Stimulated activated CD8-positive, alpha-beta memory T cell treated with anti-CD3 and anti-CD28 coated beads, Interleukin-12 subunit alpha, Interleukin-12 subunit beta, amount 100 ng/mL, for 24 hours (primary cell): ENCODE data around the gene GOLIM4.

Source experiments
- DNase-seq: peaks from one replicate; pipeline ENCODE4 v3.0.0-alpha.2; 2020; ENCODE audit errors: extremely low read depth

GOLIM4 gene

GRCh38 chr3:167991213-167991612 is 104.5 kb downstream of the GOLIM4 start:
- no peak for DNase-seq

- DNase-seq: no peak
Observed at GRCh38 chr3:167989999-167990398, 105.7 kb downstream of the GOLIM4 start.

- no peak for DNase-seq
Observed at GRCh38 chr3:167989066-167989465, 106.7 kb downstream of the GOLIM4 start.

GRCh38 chr3:167983583-167983982 is 112.1 kb downstream of the GOLIM4 start:
- no peak for DNase-seq

- no peak for DNase-seq
Observed at GRCh38 chr3:167978486-167978885, 117.2 kb downstream of the GOLIM4 start.

- no peak for DNase-seq
Observed at GRCh38 chr3:167978071-167978470, 117.7 kb downstream of the GOLIM4 start.

GRCh38 chr3:167976516-167977361 is 119.0 kb downstream of the GOLIM4 start:
- no peak for DNase-seq

GRCh38 chr3:167973901-167974300 is 121.8 kb downstream of the GOLIM4 start:
- DNase-seq: no peak

- no peak for DNase-seq
Observed at GRCh38 chr3:167973046-167973445, 122.7 kb downstream of the GOLIM4 start.

- DNase-seq: no peak
Observed at GRCh38 chr3:167972502-167972901, 123.2 kb downstream of the GOLIM4 start.

- DNase-seq: no peak
Observed at GRCh38 chr3:167969548-167969947, 126.2 kb downstream of the GOLIM4 start.

- DNase-seq: no peak
Observed at GRCh38 chr3:167967257-167968036, 128.3 kb downstream of the GOLIM4 start.
